HAP-1 (cell line): ENCODE measurements around the gene PIP5K1C.
"Not testable (repeated sequence)": the region's sequence is repeated elsewhere in the genome, so short reads cannot be mapped to it uniquely, and the experiment has no call there.

Experiments
- DNase-seq, 2 experiments: peaks; one replicate each; pipeline ENCODE4 v3.0.0-alpha.2; 2016 to 2020; ENCODE audit warnings: low spot score in 2 of 2
- H3K27me3 ChIP-seq: fragments of 250-450 bp; sonication (Bioruptor Pico); 2 replicates; pipeline ENCODE4 v1.5.1; 2020; ENCODE audit warnings: low read depth, mild to moderate bottlenecking, moderate library complexity
- H3K36me3 ChIP-seq: fragments of 250-450 bp; sonication (Bioruptor Pico); replicated peaks from 2 replicates; pipeline ENCODE4 v1.5.1; 2020; ENCODE audit warnings: mild to moderate bottlenecking
- H3K4me1 ChIP-seq: fragments of 250-450 bp; sonication (Bioruptor Pico); 2 replicates; pipeline ENCODE4 v1.5.1; 2020; ENCODE audit warnings: mild to moderate bottlenecking
- H3K4me3 ChIP-seq: fragments of 250-450 bp; sonication (Bioruptor Pico); 2 replicates; pipeline ENCODE4 v1.5.1; 2020; ENCODE audit warnings: mild to moderate bottlenecking, moderate library complexity
- H3K9me3 ChIP-seq: fragments of 250-450 bp; sonication (Bioruptor Pico); 2 replicates; pipeline ENCODE4 v1.5.1; 2020; ENCODE audit warnings: mild to moderate bottlenecking, moderate library complexity
- in situ Hi-C: fragments of 300-500 bp; cut with MboI; formaldehyde crosslinking; loops from 3 replicates; pipeline ENCODE4 v1.14.3; 2020; ENCODE audit warnings: low sequenced_read_pairs, inconsistent platforms, mixed read lengths

The PIP5K1C gene

GRCh38 chr19:3670796-3671679 lies 29.2 kb downstream of the PIP5K1C start:
- no peak for DNase-seq
- Histone ChIP-seq H3K4me3 (no peak overlapping the region), H3K36me3 (no peaks in the 10 kb centered on the region), H3K27me3 (no peaks in the 10 kb centered on the region), H3K9me3 (no peaks in the 10 kb centered on the region), H3K4me1 (no peaks in the 10 kb centered on the region)
- in situ Hi-C loops, result no loop called here

- H3K9me3 ChIP-seq, result no peaks in the 10 kb centered on the region
- no peak for DNase-seq
- H3K4me3 ChIP-seq, result no peak overlapping the region
- in situ Hi-C loops, result no loop called here
- H3K4me1 ChIP-seq, result no peaks in the 10 kb centered on the region
- no peaks in the 10 kb centered on the region; the same call in 1 of the 2 replicates for H3K36me3 ChIP-seq
- H3K27me3 ChIP-seq, result no peaks in the 10 kb centered on the region
These were observed 30.1 kb downstream of the PIP5K1C start for GRCh38 chr19:3669947-3670795.

- Histone ChIP-seq H3K27me3 (no peaks in the 10 kb centered on the region), H3K9me3 (no peaks in the 10 kb centered on the region), H3K4me3 (no peak overlapping the region), H3K4me1 (no peaks in the 10 kb centered on the region), H3K36me3 (no peaks in the 10 kb centered on the region; the same call in 1 of the 2 replicates)
- DNase-seq, result no peak
- in situ Hi-C loops, result no loop called here
These were observed 31.0 kb downstream of the PIP5K1C start for GRCh38 chr19:3669082-3669946.

GRCh38 chr19:3668331-3669081 lies 31.8 kb downstream of the PIP5K1C start:
- H3K27me3 ChIP-seq, result no peaks in the 10 kb centered on the region
- no peaks in the 10 kb centered on the region for H3K4me1 ChIP-seq
- H3K4me3 ChIP-seq, result no peak overlapping the region
- DNase-seq, result no peak
- no peaks in the 10 kb centered on the region for H3K9me3 ChIP-seq
- H3K36me3 ChIP-seq, result peaks cover 4% of the 10 kb centered on the region; the same call in 1 of the 2 replicates
- in situ Hi-C loops, result no loop called here

- no peak for DNase-seq
- in situ Hi-C loops, result no loop called here
- Histone ChIP-seq H3K9me3 (no peaks in the 10 kb centered on the region), H3K27me3 (no peaks in the 10 kb centered on the region), H3K4me1 (no peaks in the 10 kb centered on the region), H3K36me3 (peaks cover 4% of the 10 kb centered on the region; the same call in 1 of the 2 replicates), H3K4me3 (no peak overlapping the region)
These were observed 32.5 kb downstream of the PIP5K1C start for GRCh38 chr19:3667766-3668165.

- Histone ChIP-seq H3K9me3 (no peaks in the 10 kb centered on the region), H3K27me3 (no peaks in the 10 kb centered on the region), H3K36me3 (peaks cover 4% of the 10 kb centered on the region; the same call in 1 of the 2 replicates), H3K4me1 (no peaks in the 10 kb centered on the region), H3K4me3 (no peak overlapping the region)
- in situ Hi-C loops, result no loop called here
- no peak for DNase-seq
These were observed 33.1 kb downstream of the PIP5K1C start for GRCh38 chr19:3667037-3667638.

- H3K36me3 ChIP-seq, H3K4me1 ChIP-seq, in situ Hi-C loops: not testable (repeated sequence)
These were observed 33.8 kb downstream of the PIP5K1C start for GRCh38 chr19:3666545-3666856.

GRCh38 chr19:3665681-3666544 lies 34.4 kb downstream of the PIP5K1C start:
- Histone ChIP-seq H3K4me3 (no peak overlapping the region), H3K36me3 (peaks cover 4% of the 10 kb centered on the region; the same call in 1 of the 2 replicates), H3K4me1 (no peaks in the 10 kb centered on the region), H3K27me3 (no peaks in the 10 kb centered on the region), H3K9me3 (no peaks in the 10 kb centered on the region)
- peak; percentile 16 to 81 for DNase-seq
- in situ Hi-C loops, result no loop called here

More at GRCh38 chr19:3666545-3666856, 33.8 kb downstream of the PIP5K1C start:
- not testable (repeated sequence) for DNase-seq, H3K9me3 ChIP-seq, H3K27me3 ChIP-seq, H3K4me3 ChIP-seq

GRCh38 chr19:3664879-3665642 lies 35.2 kb downstream of the PIP5K1C start:
- in situ Hi-C loops, result no loop called here
- H3K9me3 ChIP-seq, result no peaks in the 10 kb centered on the region
- H3K36me3 ChIP-seq, result peaks cover 4% of the 10 kb centered on the region; the same call in 1 of the 2 replicates
- no peak overlapping the region for H3K4me3 ChIP-seq
- H3K27me3 ChIP-seq, result no peaks in the 10 kb centered on the region
- H3K4me1 ChIP-seq, result no peaks in the 10 kb centered on the region
- DNase-seq, result no peak

- no peak overlapping the region for H3K4me3 ChIP-seq
- no peaks in the 10 kb centered on the region for H3K4me1 ChIP-seq
- in situ Hi-C loops, result no loop called here
- no peaks in the 10 kb centered on the region for H3K27me3 ChIP-seq
- DNase-seq, result no peak
- no peaks in the 10 kb centered on the region for H3K9me3 ChIP-seq
- peaks cover 4% of the 10 kb centered on the region; the same call in 1 of the 2 replicates for H3K36me3 ChIP-seq
These were observed 36.4 kb downstream of the PIP5K1C start for GRCh38 chr19:3663838-3664237.
